ENCODE results near the gene TRIOBP.

TRIOBP gene

DNA sequence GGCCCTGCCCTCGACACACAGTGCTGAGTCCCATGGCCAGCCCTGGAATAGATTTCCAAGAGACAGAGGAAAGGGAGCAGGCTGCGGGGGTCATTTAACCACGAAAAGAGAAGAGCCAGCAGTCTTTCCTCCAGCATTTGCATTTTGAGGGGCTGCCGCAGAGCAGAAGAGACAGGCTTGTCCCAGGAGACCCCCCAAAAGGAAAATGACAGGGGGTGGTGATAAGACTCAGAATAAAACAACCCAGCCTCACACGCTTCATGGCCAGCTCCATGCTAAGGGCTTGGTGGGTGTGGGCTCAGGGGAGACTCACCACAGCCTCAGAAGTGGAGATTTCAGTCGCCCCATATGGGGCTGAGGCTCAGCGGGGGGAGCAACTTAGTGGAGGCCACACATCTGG, 16.9 kb downstream of the TRIOBP start:
- H2BK120ac ChIP-seq (ENCODE audit: insufficient read depth, low read length, poor library complexity): no peak overlapping the region
- H3K36me3 ChIP-seq (ENCODE audit: control insufficient read depth in 1 of 2, insufficient read depth in 2 of 2, low read length in 2 of 2): no peaks in the 10 kb centered on the region
- no peak overlapping the region for H2AFZ ChIP-seq (ENCODE audit: insufficient read depth, low read length, poor library complexity)
- H3K18ac ChIP-seq (ENCODE audit: low read length): no peak overlapping the region
- H3K4me2 ChIP-seq (ENCODE audit: low read length): no peak overlapping the region
- H3K23ac ChIP-seq (ENCODE audit: low read length): no peak overlapping the region
- H4K12ac ChIP-seq (ENCODE audit: low read depth, low read length): no peak overlapping the region
- H4K91ac ChIP-seq (ENCODE audit: low read depth, low read length): no peak overlapping the region
- peaks cover 4% of the 10 kb centered on the region for H3K9me3 ChIP-seq (ENCODE audit: insufficient read depth, low read depth, low read length)
- no peak overlapping the region for H2AK5ac ChIP-seq (ENCODE audit: low read length)
- no peaks in the 10 kb centered on the region for H3K27me3 ChIP-seq (ENCODE audit: insufficient read depth, low read length)
- no peak overlapping the region for H2BK12ac ChIP-seq (ENCODE audit: low read length)
- H3K27ac ChIP-seq (ENCODE audit: low read depth, low read length): no peak overlapping the region
- no peak overlapping the region for H3K14ac ChIP-seq (ENCODE audit: low read length)
- no peaks in the 10 kb centered on the region for H3K79me2 ChIP-seq (ENCODE audit: control insufficient read depth, insufficient read depth, low read length, poor library complexity)
- no peak overlapping the region for H3K4ac ChIP-seq (ENCODE audit: low read depth, low read length)
- H3K4me1 ChIP-seq (ENCODE audit: control insufficient read depth in 1 of 2, insufficient read depth in 2 of 2, low read length in 2 of 2): peaks cover 0 to 3% of the 10 kb centered on the region in 2 experiments
- WGBS (ENCODE audit: extremely low coverage, insufficient coverage, insufficient read length): no CpG with 5 or more reads among the region's 7 CpGs
- H3K4me3 ChIP-seq (ENCODE audit: low read depth, low read length): no peak overlapping the region
- H4K8ac ChIP-seq (ENCODE audit: low read depth, low read length): no peak overlapping the region
- no peak for DNase-seq
- no peak overlapping the region for H2BK5ac ChIP-seq (ENCODE audit: low read depth, low read length, poor library complexity)
- no peaks in the 10 kb centered on the region for H3K79me1 ChIP-seq (ENCODE audit: low read length)
- H3K9ac ChIP-seq (ENCODE audit: low read length): no peak overlapping the region

- no peak overlapping the region for H4K12ac ChIP-seq (ENCODE audit: low read depth, low read length)
- H3K27ac ChIP-seq (ENCODE audit: low read depth, low read length): no peak overlapping the region
- H3K14ac ChIP-seq (ENCODE audit: low read length): no peak overlapping the region
- H3K18ac ChIP-seq (ENCODE audit: low read length): no peak overlapping the region
- H3K79me1 ChIP-seq (ENCODE audit: low read length): no peaks in the 10 kb centered on the region
- H3K4me2 ChIP-seq (ENCODE audit: low read length): no peak overlapping the region
- no peaks in the 10 kb centered on the region for H3K79me2 ChIP-seq (ENCODE audit: control insufficient read depth, insufficient read depth, low read length, poor library complexity)
- no peak overlapping the region for H4K91ac ChIP-seq (ENCODE audit: low read depth, low read length)
- no peak overlapping the region for H4K8ac ChIP-seq (ENCODE audit: low read depth, low read length)
- H2BK120ac ChIP-seq (ENCODE audit: insufficient read depth, low read length, poor library complexity): no peak overlapping the region
- no peak overlapping the region for H3K4me3 ChIP-seq (ENCODE audit: low read depth, low read length)
- no peak overlapping the region for H3K23ac ChIP-seq (ENCODE audit: low read length)
- H3K9me3 ChIP-seq (ENCODE audit: insufficient read depth, low read depth, low read length): peaks cover 2% of the 10 kb centered on the region
- H2AFZ ChIP-seq (ENCODE audit: insufficient read depth, low read length, poor library complexity): no peak overlapping the region
- no peak overlapping the region for H2BK5ac ChIP-seq (ENCODE audit: low read depth, low read length, poor library complexity)
- H3K4ac ChIP-seq (ENCODE audit: low read depth, low read length): no peak overlapping the region
- no peak overlapping the region for H2BK12ac ChIP-seq (ENCODE audit: low read length)
- no peak overlapping the region for H3K9ac ChIP-seq (ENCODE audit: low read length)
- H3K4me1 ChIP-seq (ENCODE audit: control insufficient read depth in 1 of 2, insufficient read depth in 2 of 2, low read length in 2 of 2): peaks cover 0 to 3% of the 10 kb centered on the region in 2 experiments
- H3K36me3 ChIP-seq (ENCODE audit: control insufficient read depth in 1 of 2, insufficient read depth in 2 of 2, low read length in 2 of 2): no peaks in the 10 kb centered on the region
- no peaks in the 10 kb centered on the region for H3K27me3 ChIP-seq (ENCODE audit: insufficient read depth, low read length)
- WGBS (ENCODE audit: extremely low coverage, insufficient coverage, insufficient read length): no CpG with 5 or more reads among the region's 2 CpGs
- DNase-seq: no peak
- H2AK5ac ChIP-seq (ENCODE audit: low read length): no peak overlapping the region
Measured at GRCh38 chr22:37714634-37715033, 17.8 kb downstream of the TRIOBP start.

DNA sequence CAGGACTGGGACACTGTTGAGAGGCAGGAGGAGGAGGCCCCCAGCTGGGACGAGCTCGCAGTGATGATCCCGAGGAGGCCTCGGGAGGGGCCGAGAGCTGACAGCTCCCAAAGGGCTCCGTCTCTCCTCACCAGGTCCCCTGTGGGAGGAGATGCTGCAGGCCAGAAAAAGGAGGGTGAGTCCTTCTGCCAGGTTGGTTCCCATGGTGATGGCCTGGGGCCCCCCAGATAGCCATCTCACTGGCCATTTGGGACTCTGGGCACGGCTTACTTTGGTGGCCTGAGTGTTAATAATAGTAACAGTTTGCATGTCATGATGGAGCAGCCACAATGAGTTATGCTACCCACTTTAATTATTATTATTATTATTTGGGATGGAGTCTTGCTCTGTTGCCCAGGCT, 18.9 kb downstream of the TRIOBP start:
- H3K27me3 ChIP-seq (ENCODE audit: insufficient read depth, low read length): no peaks in the 10 kb centered on the region
- H3K79me1 ChIP-seq (ENCODE audit: low read length): no peaks in the 10 kb centered on the region
- no peak overlapping the region for H3K27ac ChIP-seq (ENCODE audit: low read depth, low read length)
- H2BK120ac ChIP-seq (ENCODE audit: insufficient read depth, low read length, poor library complexity): no peak overlapping the region
- no peak overlapping the region for H4K12ac ChIP-seq (ENCODE audit: low read depth, low read length)
- H3K14ac ChIP-seq (ENCODE audit: low read length): no peak overlapping the region
- H3K36me3 ChIP-seq (ENCODE audit: control insufficient read depth in 1 of 2, insufficient read depth in 2 of 2, low read length in 2 of 2): no peaks in the 10 kb centered on the region
- H2BK5ac ChIP-seq (ENCODE audit: low read depth, low read length, poor library complexity): no peak overlapping the region
- no peak overlapping the region for H2AK5ac ChIP-seq (ENCODE audit: low read length)
- H3K79me2 ChIP-seq (ENCODE audit: control insufficient read depth, insufficient read depth, low read length, poor library complexity): no peaks in the 10 kb centered on the region
- peaks cover 2% of the 10 kb centered on the region for H3K9me3 ChIP-seq (ENCODE audit: insufficient read depth, low read depth, low read length)
- DNase-seq: no peak
- no peak overlapping the region for H4K8ac ChIP-seq (ENCODE audit: low read depth, low read length)
- no CpG with 5 or more reads among the region's 7 CpGs for WGBS (ENCODE audit: extremely low coverage, insufficient coverage, insufficient read length)
- no peak overlapping the region for H3K9ac ChIP-seq (ENCODE audit: low read length)
- no peak overlapping the region for H2BK12ac ChIP-seq (ENCODE audit: low read length)
- H2AFZ ChIP-seq (ENCODE audit: insufficient read depth, low read length, poor library complexity): no peak overlapping the region
- H3K18ac ChIP-seq (ENCODE audit: low read length): no peak overlapping the region
- no peak overlapping the region for H3K4ac ChIP-seq (ENCODE audit: low read depth, low read length)
- no peak overlapping the region for H3K23ac ChIP-seq (ENCODE audit: low read length)
- no peak overlapping the region for H3K4me2 ChIP-seq (ENCODE audit: low read length)
- H3K4me3 ChIP-seq (ENCODE audit: low read depth, low read length): no peak overlapping the region
- H4K91ac ChIP-seq (ENCODE audit: low read depth, low read length): no peak overlapping the region
- no peaks in the 10 kb centered on the region for H3K4me1 ChIP-seq (ENCODE audit: control insufficient read depth in 1 of 2, insufficient read depth in 2 of 2, low read length in 2 of 2)

DNA sequence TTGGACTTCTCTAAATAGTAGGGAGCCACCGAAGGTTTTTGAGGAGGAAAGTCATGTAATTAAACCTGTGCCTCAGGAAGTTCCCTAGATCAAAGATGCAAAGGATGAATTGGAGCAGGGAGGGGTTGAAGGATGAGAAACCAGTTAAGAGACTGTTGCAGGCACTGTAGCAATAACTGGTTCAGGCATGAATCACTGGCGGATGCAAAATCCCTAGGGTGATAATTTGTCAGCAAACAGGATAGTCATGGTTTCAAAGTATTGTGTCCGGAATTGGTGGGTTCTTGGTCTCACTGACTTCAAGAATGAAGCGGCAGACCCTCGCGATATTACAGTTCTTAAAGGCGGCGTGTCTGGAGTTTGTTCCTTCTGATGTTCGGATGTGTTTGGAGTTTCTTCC, 19.9 kb downstream of the TRIOBP start:
- Histone ChIP-seq H3K79me1 (ENCODE audit: low read length) (no peaks in the 10 kb centered on the region), H4K8ac (ENCODE audit: low read depth, low read length) (no peak overlapping the region), H4K12ac (ENCODE audit: low read depth, low read length) (no peak overlapping the region), H3K36me3 (ENCODE audit: control insufficient read depth in 1 of 2, insufficient read depth in 2 of 2, low read length in 2 of 2) (no peaks in the 10 kb centered on the region), H3K4me1 (ENCODE audit: control insufficient read depth in 1 of 2, insufficient read depth in 2 of 2, low read length in 2 of 2) (no peaks in the 10 kb centered on the region), H2AK5ac (ENCODE audit: low read length) (no peak overlapping the region), H3K18ac (ENCODE audit: low read length) (no peak overlapping the region), H3K27ac (ENCODE audit: low read depth, low read length) (no peak overlapping the region), H2AFZ (ENCODE audit: insufficient read depth, low read length, poor library complexity) (no peak overlapping the region), H3K4me3 (ENCODE audit: low read depth, low read length) (no peak overlapping the region), H2BK120ac (ENCODE audit: insufficient read depth, low read length, poor library complexity) (no peak overlapping the region), H3K79me2 (ENCODE audit: control insufficient read depth, insufficient read depth, low read length, poor library complexity) (no peaks in the 10 kb centered on the region), H2BK12ac (ENCODE audit: low read length) (no peak overlapping the region), H3K9ac (ENCODE audit: low read length) (no peak overlapping the region), H3K27me3 (ENCODE audit: insufficient read depth, low read length) (no peaks in the 10 kb centered on the region), H3K4me2 (ENCODE audit: low read length) (no peak overlapping the region), H4K91ac (ENCODE audit: low read depth, low read length) (no peak overlapping the region), H3K14ac (ENCODE audit: low read length) (no peak overlapping the region), H2BK5ac (ENCODE audit: low read depth, low read length, poor library complexity) (no peak overlapping the region), H3K4ac (ENCODE audit: low read depth, low read length) (no peak overlapping the region), H3K9me3 (ENCODE audit: insufficient read depth, low read depth, low read length) (peaks cover 2% of the 10 kb centered on the region), H3K23ac (ENCODE audit: low read length) (no peak overlapping the region)
- peak in 1 of 2 donors; percentile 30 for DNase-seq
- WGBS (ENCODE audit: extremely low coverage, insufficient coverage, insufficient read length): no CpG with 5 or more reads among the region's 9 CpGs
